GM12892 (cell line): Measurements from ENCODE around the gene PLEKHA5. TPM values are rescaled to one million over a fixed set of nuclear protein-coding genes. Genes with fewer than 3 reads are reported as not detected.
"Not testable (repeated sequence)": the region's sequence is repeated elsewhere in the genome, so short reads cannot be mapped to it uniquely, and the experiment has no call there.

Experiments used
- DNase-seq: peaks from one replicate; pipeline ENCODE4 v3.0.0; 2011; ENCODE audit not compliant: insufficient read length
- FAIRE-seq: peaks from 2 replicates; lab custom pipeline; 2011; peaks lifted over from hg19 to GRCh38; lab: Jason Lieb, UNC
- POLR2A ChIP-seq: IDR thresholded peaks from 2 replicates; pipeline ENCODE4 v1.6.1; 2011; ENCODE audit warnings: low read depth, low read length, control low read depth
- POLR2AphosphoS5 ChIP-seq: IDR thresholded peaks from 2 replicates; pipeline ENCODE4 v1.6.1; 2011; ENCODE audit warnings: low read depth, low read length, control low read depth
- TAF1 ChIP-seq: IDR thresholded peaks from 2 replicates; pipeline ENCODE4 v1.6.1; 2011; ENCODE audit warnings: low read depth, mild to moderate bottlenecking, control low read depth, low read length, borderline replicate concordance
- polyA plus RNA-seq: library from polyadenylated mRNA; unstranded; fragments of >200 nt; gene quantifications from one replicate; pipeline ENCODE4 v1.2.1, GENCODE V29; 2012; ENCODE audit warnings: missing spikeins, inconsistent platforms; ENCODE audit not compliant: missing spikeins

Gene PLEKHA5
- not detected for polyA plus RNA-seq

GRCh38 chr12:19129486-19130223 lies at the start of gene PLEKHA5:
PLEKHA5 (plus strand) TSS chr12:19129733; CDS start chr12:19129800, 67 bp downstream.
- TF ChIP-seq POLR2A (no peak), POLR2AphosphoS5 (no peak), TAF1 (no peak)
- FAIRE-seq (no peak), DNase-seq (peak; percentile 16)

- DNase-seq = no peak
- no peak for FAIRE-seq
- TF ChIP-seq TAF1 = no peak
Measured at GRCh38 chr12:19080918-19081317, 48.6 kb upstream of the PLEKHA5 start.

GRCh38 chr12:19082365-19082911 lies 47.1 kb upstream of the PLEKHA5 start:
- no peak for DNase-seq
- no peak for TF ChIP-seq TAF1
- no peak for TF ChIP-seq POLR2A
- no peak for TF ChIP-seq POLR2AphosphoS5
- FAIRE-seq = no peak

- TF ChIP-seq TAF1 = no peak
- no peak for TF ChIP-seq POLR2A
- no peak for TF ChIP-seq POLR2AphosphoS5
- DNase-seq = no peak
- FAIRE-seq = no peak
Measured at GRCh38 chr12:19084547-19084946, 45.0 kb upstream of the PLEKHA5 start.

- no peak for DNase-seq
- no peak for TF ChIP-seq POLR2AphosphoS5
- no peak for TF ChIP-seq POLR2A
- no peak for TF ChIP-seq TAF1
- FAIRE-seq = no peak
Measured at GRCh38 chr12:19085090-19085489, 44.4 kb upstream of the PLEKHA5 start.

- TF ChIP-seq TAF1 = no peak
- TF ChIP-seq POLR2A = no peak
- TF ChIP-seq POLR2AphosphoS5 = no peak
- DNase-seq = no peak
- no peak for FAIRE-seq
Measured at GRCh38 chr12:19088606-19089005, 40.9 kb upstream of the PLEKHA5 start.

GRCh38 chr12:19092482-19092881 lies 37.1 kb upstream of the PLEKHA5 start:
- FAIRE-seq, DNase-seq: not testable (repeated sequence)

GRCh38 chr12:19093218-19093617 lies 36.3 kb upstream of the PLEKHA5 start:
- TF ChIP-seq POLR2AphosphoS5 (no peak), TAF1 (no peak)

GRCh38 chr12:19095331-19095730 lies 34.2 kb upstream of the PLEKHA5 start:
- DNase-seq (no peak), FAIRE-seq (no peak)
- no peak for TF ChIP-seq TAF1
- no peak for TF ChIP-seq POLR2A

More at GRCh38 chr12:19093218-19093617, 36.3 kb upstream of the PLEKHA5 start:
- FAIRE-seq = no peak
- no peak for DNase-seq

GRCh38 chr12:19095756-19096480 lies 33.6 kb upstream of the PLEKHA5 start:
- FAIRE-seq = no peak
- TF ChIP-seq POLR2A (no peak), TAF1 (no peak), POLR2AphosphoS5 (no peak)
- no peak for DNase-seq

- TF ChIP-seq POLR2AphosphoS5 (no peak), TAF1 (no peak), POLR2A (no peak)
- FAIRE-seq (no peak), DNase-seq (no peak)
Measured at GRCh38 chr12:19105463-19105862, 24.1 kb upstream of the PLEKHA5 start.

GRCh38 chr12:19107750-19108149 lies 21.8 kb upstream of the PLEKHA5 start:
- TF ChIP-seq TAF1 (no peak), POLR2AphosphoS5 (no peak), POLR2A (no peak)
- DNase-seq = no peak
- no peak for FAIRE-seq
